GM18867 (cell line): Measurements from ENCODE around the gene TMED10.
"Not testable (repeated sequence)": the region's sequence is repeated elsewhere in the genome, so short reads cannot be mapped to it uniquely, and the experiment has no call there.

Experiments
- ATAC-seq: cut with Tn5 transposase; IDR thresholded peaks from one replicate; pipeline ENCODE4 v1.9.1; 2021; ENCODE audit warnings: mild to moderate bottlenecking, moderate library complexity; ENCODE audit not compliant: unreplicated experiment

TMED10 gene

GRCh38 chr14:75196064-75196463 lies 19.7 kb upstream of the TMED10 start:
- peak; percentile 28 for ATAC-seq

DNA sequence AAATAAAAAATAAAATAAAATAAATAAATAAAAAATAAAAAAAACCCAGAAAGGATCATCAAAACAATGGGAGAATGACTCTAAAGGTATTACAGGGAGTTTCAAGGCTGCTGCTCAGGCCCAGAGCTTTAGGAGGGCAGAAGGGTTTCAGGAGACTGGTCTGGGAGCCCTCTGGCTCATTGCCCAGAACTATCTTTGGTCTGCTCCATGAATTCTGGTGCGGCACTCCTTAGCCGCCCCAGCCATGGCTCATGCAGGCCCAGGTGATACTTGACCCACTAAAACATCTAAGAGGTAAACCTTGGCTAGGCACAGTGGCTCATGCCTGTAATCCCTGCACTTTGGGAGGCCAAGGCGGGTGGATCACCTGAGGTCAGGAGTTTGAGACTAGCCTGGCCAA lies 14.7 kb upstream of the TMED10 start:
- no peak for ATAC-seq

GRCh38 chr14:75190023-75190422 lies 13.6 kb upstream of the TMED10 start:
- ATAC-seq, result no peak

- ATAC-seq, result peak; percentile 65
These were observed 12.3 kb upstream of the TMED10 start for GRCh38 chr14:75188520-75189268.

- ATAC-seq, result no peak
These were observed 11.7 kb upstream of the TMED10 start for GRCh38 chr14:75188086-75188485.

- no peak for ATAC-seq
These were observed 10.5 kb upstream of the TMED10 start for GRCh38 chr14:75186953-75187352.

GRCh38 chr14:75185251-75186040 lies 9.0 kb upstream of the TMED10 start:
- no peak for ATAC-seq

GRCh38 chr14:75184492-75184891 lies 8.1 kb upstream of the TMED10 start:
- ATAC-seq, result peak; percentile 41

DNA sequence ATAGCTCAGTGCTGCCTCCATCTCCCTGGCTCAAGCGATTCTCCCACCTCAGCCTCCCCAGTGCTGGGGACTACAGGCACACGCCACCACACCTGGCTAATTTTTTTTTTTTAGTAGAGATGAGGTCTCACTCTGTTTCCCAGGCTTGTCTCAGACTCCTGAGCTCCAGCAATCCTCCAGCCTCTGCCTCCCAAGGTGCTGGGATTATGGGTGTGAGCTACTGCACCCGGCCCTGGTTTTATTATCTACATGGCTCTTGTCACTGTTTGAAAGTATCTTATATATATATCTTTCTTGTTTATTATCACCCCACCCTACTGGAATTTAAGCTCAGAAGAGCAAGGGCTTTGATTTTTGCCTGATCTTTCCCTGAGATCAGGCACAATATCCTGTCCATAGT lies 7.6 kb upstream of the TMED10 start:
- no peak for ATAC-seq

GRCh38 chr14:75183225-75183624 lies 6.8 kb upstream of the TMED10 start:
- no peak for ATAC-seq

DNA sequence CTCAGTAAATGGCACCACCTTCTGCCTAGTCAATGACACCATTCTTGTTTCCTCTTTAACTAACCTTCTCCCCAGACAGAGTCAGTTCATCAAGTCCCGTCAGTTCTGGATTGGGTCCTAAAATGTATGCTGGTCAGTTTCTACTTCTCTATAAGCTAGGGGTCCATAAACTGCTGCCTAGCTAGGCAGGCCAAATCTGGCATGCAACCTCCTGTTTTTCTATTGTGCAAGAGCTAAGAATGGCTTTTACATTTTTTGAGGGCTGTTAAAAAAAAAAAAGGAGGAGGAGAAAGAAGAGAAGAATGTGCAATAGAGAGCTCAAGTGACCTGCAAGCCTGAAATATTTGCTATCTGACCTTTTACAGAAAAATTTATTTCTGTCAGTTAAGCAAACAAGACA lies 6.4 kb upstream of the TMED10 start:
- no peak for ATAC-seq

- ATAC-seq, result not testable (repeated sequence)
These were observed 5.8 kb upstream of the TMED10 start for GRCh38 chr14:75182163-75182562.

DNA sequence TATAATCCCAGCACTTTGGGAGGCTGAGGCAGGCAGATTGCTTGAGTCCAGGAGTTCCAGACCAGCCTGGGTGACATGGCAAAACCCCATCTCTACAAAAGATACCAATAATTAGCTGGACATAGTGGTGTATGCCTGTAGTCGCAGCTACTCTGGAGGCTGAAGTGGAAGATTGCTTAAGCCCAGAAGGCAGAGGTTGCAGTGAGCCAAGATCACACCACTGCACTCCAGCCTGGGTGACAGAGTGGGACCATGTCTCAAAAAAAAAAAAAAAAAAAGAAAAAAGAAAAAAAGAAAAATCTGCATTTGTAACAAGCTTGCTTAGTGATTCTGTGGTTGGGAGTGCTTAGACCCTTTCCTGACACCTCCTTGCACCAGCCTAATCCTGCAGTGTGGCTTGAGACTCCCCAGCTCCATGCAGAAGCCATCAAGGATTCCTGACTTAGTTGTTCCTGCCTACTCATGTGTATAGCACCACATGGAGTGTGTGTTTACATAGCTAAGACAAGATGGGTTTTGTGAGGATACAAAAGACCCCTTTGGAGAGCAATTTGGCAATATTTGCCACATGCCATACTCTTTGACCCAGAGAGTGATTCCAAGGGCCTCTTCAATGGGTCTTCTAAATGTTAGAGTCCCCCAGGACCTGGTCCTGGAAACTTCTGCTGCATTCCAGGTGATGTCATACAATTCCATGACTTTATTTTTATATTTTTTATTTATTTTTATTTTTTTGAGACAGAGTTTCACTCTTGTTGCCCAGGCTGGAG lies 5.1 kb upstream of the TMED10 start:
- ATAC-seq, result no peak

DNA sequence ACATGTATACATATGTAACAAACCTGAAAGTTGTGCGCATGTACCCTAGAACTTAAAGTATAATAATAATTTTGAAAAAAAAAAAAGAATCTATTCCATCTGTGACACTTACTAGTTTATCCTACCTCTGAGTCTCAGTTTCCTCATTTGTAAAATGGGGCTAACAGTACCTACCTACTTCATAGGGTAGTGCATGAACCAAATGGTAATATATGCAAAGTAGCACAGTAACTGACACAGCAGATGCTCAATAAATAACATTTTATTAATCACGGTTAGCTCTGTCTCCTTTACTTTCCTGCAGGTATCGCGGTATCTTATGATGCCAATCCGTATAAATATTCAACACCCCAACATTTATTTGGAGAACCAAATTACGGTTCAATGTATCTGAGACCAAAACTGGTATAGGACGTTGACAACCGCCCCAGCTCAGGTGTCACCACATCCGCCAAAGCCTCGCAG lies 703 bp downstream of the TMED10 start:
- peak; percentile 9 for ATAC-seq

DNA sequence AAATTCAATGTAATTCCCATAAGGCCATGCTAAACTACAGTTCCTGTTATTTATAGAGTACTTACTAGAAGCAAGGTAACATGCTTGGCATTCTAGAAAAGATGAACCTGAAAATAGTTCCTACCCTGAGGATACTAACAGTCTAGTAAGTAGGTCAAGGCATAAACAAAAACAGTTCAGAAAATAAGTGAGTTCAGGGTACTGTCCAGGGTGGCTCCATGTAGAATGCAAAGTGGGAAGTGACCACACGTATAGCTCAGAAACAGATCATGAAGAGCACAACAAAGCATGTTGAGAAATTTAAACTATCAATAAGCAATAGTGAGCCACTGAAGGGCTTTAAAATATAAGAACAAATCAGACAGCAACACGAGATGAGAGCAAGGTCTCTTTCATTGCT lies 2.3 kb downstream of the TMED10 start:
- ATAC-seq, result no peak

- no peak for ATAC-seq
These were observed 5.6 kb downstream of the TMED10 start for GRCh38 chr14:75170772-75171171.

DNA sequence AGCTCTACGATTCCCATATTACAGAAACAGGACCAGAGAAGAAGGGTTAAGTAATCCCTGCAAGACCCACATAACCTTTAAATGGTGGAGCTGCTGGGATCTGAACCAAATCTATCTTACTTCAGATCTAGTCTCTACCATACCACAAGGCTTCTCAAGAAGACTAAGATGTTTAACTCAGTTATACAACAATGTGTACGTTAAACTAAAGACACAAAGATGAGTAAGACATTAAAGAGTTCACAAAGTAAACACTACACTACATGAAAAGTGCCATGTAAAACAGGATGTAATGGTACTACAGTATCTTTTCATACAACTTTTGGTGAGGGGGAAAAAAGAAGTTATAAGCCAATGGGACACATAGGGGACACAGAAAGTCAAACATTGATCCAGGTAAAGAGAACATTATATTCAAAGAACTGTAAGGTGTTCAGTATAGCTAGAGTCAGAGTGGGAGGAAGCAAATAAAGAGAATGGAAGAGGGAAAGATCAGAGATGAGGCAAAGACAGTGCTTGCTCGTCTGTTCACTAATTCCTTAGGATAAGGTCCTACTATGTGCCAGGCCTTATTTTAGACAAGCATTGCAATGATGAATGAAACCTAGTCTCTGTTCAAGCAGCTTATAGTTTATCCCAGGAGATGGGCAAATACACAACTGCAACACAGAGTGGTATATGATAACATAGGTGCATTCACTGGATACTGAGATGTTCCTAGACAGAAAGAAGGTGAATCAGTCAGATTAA lies 7.7 kb downstream of the TMED10 start:
- no peak for ATAC-seq

GRCh38 chr14:75167325-75167724 lies 9.1 kb downstream of the TMED10 start:
- no peak for ATAC-seq

DNA sequence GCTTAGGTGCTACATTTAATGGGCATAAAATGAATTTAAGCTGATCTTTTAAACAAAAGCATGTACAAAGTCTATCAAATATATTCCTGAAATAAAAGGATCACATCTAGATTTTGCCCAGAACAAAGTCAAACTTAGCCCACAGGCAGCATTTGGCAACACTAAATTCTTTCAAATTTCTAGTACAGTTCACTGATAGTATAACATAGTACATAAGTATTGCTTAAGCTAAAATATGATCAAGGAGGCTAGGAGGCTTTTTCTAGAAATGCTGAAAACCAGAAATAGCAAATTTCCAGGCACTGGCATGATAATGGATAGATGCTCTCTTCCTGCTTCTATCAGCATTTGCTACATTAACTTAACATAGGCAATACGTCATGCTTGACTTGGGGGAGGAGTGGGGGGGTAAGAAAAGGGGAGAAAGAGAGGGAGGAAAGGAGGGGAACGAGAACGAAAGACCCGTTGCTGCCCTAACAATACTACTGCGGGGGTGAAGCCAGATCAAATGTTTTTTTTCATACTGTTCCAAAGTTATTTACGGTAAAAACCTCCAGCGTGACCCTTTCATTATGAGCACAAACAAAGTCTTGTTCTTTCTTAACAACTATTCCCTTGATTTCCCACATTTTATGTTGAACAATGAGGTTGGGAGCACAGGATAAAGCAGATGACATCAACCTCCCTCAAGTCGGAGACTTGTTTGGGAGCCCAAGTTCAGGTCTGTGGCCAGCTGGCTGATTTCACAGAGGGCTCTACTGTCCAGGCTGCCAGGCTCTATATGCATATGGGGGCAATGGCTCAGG lies 10.6 kb downstream of the TMED10 start:
- no peak for ATAC-seq

- ATAC-seq, result no peak
These were observed 11.6 kb downstream of the TMED10 start for GRCh38 chr14:75164809-75165208.
